Stimulated activated CD8-positive, alpha-beta memory T cell treated with anti-CD3 and anti-CD28 coated beads, Interleukin-12 subunit alpha, Interleukin-12 subunit beta, amount 100 ng/mL, for 24 hours (primary cell): ENCODE measurements around the gene GABRB3.

ENCODE experiments used
- DNase-seq: peaks from one replicate; pipeline ENCODE4 v3.0.0-alpha.2; 2020; ENCODE audit errors: extremely low read depth

Gene GABRB3

GRCh38 chr15:26679927-26680326, 92.9 kb downstream of the GABRB3 start:
- no peak for DNase-seq

- DNase-seq = no peak
Observed at GRCh38 chr15:26676115-26676514, 96.8 kb downstream of the GABRB3 start.

- DNase-seq = no peak
Observed at GRCh38 chr15:26674467-26674866, 98.4 kb downstream of the GABRB3 start.

GRCh38 chr15:26673445-26673844, 99.4 kb downstream of the GABRB3 start:
- DNase-seq = no peak

- no peak for DNase-seq
Observed at GRCh38 chr15:26670116-26670515, 102.8 kb downstream of the GABRB3 start.

GRCh38 chr15:26667222-26667988, 105.5 kb downstream of the GABRB3 start:
- no peak for DNase-seq

GRCh38 chr15:26665957-26666791, 106.7 kb downstream of the GABRB3 start:
- no peak for DNase-seq

- no peak for DNase-seq
Observed at GRCh38 chr15:26662283-26662682, 110.6 kb downstream of the GABRB3 start.

- DNase-seq = no peak
Observed at GRCh38 chr15:26661748-26662147, 111.1 kb downstream of the GABRB3 start.

- no peak for DNase-seq
Observed at GRCh38 chr15:26661107-26661506, 111.8 kb downstream of the GABRB3 start.

GRCh38 chr15:26660241-26660640, 112.6 kb downstream of the GABRB3 start:
- no peak for DNase-seq

GRCh38 chr15:26658290-26658689, 114.6 kb downstream of the GABRB3 start:
- DNase-seq = no peak

- DNase-seq = no peak
Observed at GRCh38 chr15:26656080-26656479, 116.8 kb downstream of the GABRB3 start.

GRCh38 chr15:26651909-26652308, 121.0 kb downstream of the GABRB3 start:
- DNase-seq = no peak

- DNase-seq = no peak
Observed at GRCh38 chr15:26648676-26649075, 124.2 kb downstream of the GABRB3 start.

- DNase-seq = no peak
Observed at GRCh38 chr15:26644948-26645347, 127.9 kb downstream of the GABRB3 start.

- no peak for DNase-seq
Observed at GRCh38 chr15:26641144-26641543, 131.7 kb downstream of the GABRB3 start.

- no peak for DNase-seq
Observed at GRCh38 chr15:26640601-26641000, 132.3 kb downstream of the GABRB3 start.

- DNase-seq = no peak
Observed at GRCh38 chr15:26639966-26640365, 132.9 kb downstream of the GABRB3 start.

- DNase-seq = no peak
Observed at GRCh38 chr15:26635614-26636013, 137.3 kb downstream of the GABRB3 start.

- no peak for DNase-seq
Observed at GRCh38 chr15:26635105-26635504, 137.8 kb downstream of the GABRB3 start.

GRCh38 chr15:26634319-26634718, 138.5 kb downstream of the GABRB3 start:
- DNase-seq = no peak

- no peak for DNase-seq
Observed at GRCh38 chr15:26632500-26632899, 140.4 kb downstream of the GABRB3 start.
